Calu3 (cell line): Measurements from ENCODE around the gene RPIA. TPM values are rescaled to one million over a fixed set of nuclear protein-coding genes. Genes with fewer than 3 reads are reported as not detected.
"Not testable (repeated sequence)": the region's sequence is repeated elsewhere in the genome, so short reads cannot be mapped to it uniquely, and the experiment has no call there.

Experiments used
- BruUV-seq: library from RNA; stranded (reverse); fragments of 400-500 nt; replicated peaks from 2 replicates; lab custom pipeline; 2021; lab: Mats Ljungman, UMichigan
- CTCF ChIA-PET: fragments of 300-600 bp; sonication (Branson Sonifier 250); formaldehyde crosslinking; loops from one replicate; lab custom pipeline; 2022; ENCODE audit warnings: antibody characterized with exemption; lab: Charles Lee
- DNase-seq: peaks from one replicate; pipeline ENCODE4 v3.0.0; 2022
- H3K27ac Mint-ChIP-seq: one replicate; pipeline ENCODE4 v1.8.0; 2022; ENCODE audit warnings: mixed read lengths; ENCODE audit not compliant: unreplicated experiment
- H3K27me3 Mint-ChIP-seq: one replicate; pipeline ENCODE4 v1.8.0; 2022; ENCODE audit warnings: mixed read lengths; ENCODE audit not compliant: unreplicated experiment
- H3K36me3 Mint-ChIP-seq: one replicate; pipeline ENCODE4 v1.8.0; 2022; ENCODE audit warnings: mild to moderate bottlenecking, moderate library complexity, mixed read lengths; ENCODE audit not compliant: insufficient read depth, unreplicated experiment
- H3K4me1 Mint-ChIP-seq: one replicate; pipeline ENCODE4 v1.8.0; 2022; ENCODE audit warnings: mild to moderate bottlenecking, low read depth, mixed read lengths; ENCODE audit not compliant: unreplicated experiment
- H3K4me3 Mint-ChIP-seq: one replicate; pipeline ENCODE4 v1.8.0; 2022; ENCODE audit warnings: mild to moderate bottlenecking, low read depth, moderate library complexity, mixed read lengths; ENCODE audit not compliant: unreplicated experiment
- H3K9me3 Mint-ChIP-seq: one replicate; pipeline ENCODE4 v1.8.0; 2022; ENCODE audit warnings: low read depth, mixed read lengths; ENCODE audit not compliant: unreplicated experiment
- intact Hi-C: fragments of 100-400 bp; cut with micrococcal nuclease; formaldehyde crosslinking; loops from one replicate; pipeline ENCODE4 v1.10.0; 2022; ENCODE audit not compliant: unreplicated experiment
- total RNA-seq: library from RNA; stranded (reverse); gene quantifications from 2 replicates; pipeline ENCODE4 v1.2.3, GENCODE V29; 2022
- TF ChIP-seq, protein P1 (sequence below): fragments of 200-600 bp; IDR thresholded peaks from one replicate; pipeline ENCODE4 v1.8.0; 2022; ENCODE audit warnings: antibody characterized with exemption; ENCODE audit not compliant: unreplicated experiment

RPIA gene
- total RNA-seq, 1 experiment from 2014 or later, result 23.8 TPM

DNA sequence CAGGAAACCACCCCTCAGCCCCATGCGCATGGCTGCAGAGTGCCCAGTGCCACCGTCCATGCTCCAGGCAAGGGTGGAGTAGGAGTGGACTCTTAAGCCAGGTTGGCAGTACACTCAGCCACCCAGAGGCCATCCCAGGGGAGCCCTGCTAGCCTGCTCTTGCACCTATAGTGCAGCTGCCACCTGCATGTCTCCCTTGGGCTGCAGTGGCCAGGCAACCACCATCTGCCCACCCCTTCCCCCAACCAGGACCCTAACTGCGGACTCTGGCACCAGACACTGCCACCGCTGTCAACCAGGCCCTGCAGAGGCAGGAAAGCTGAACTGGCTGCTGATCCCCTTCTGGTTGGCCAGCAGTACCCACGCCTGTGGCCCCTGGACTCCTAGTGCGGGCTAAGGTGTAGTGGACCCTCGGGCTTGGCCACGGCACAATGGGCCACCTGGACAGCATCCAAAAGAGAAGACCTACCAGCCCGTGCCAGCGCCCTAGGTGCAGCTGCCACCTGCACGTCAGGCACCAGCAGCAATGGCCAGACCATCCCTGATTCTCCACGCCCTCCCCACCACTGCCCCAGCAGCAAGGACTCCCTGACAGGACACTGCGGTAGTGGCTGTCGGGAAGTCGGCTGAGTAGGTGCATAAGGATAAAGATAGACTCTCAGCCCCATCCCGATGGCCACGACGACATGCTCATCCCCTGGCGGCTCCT is 72.8 kb downstream of the RPIA start:
- DNase-seq, result no peak
- TF ChIP-seq, protein P1, sequence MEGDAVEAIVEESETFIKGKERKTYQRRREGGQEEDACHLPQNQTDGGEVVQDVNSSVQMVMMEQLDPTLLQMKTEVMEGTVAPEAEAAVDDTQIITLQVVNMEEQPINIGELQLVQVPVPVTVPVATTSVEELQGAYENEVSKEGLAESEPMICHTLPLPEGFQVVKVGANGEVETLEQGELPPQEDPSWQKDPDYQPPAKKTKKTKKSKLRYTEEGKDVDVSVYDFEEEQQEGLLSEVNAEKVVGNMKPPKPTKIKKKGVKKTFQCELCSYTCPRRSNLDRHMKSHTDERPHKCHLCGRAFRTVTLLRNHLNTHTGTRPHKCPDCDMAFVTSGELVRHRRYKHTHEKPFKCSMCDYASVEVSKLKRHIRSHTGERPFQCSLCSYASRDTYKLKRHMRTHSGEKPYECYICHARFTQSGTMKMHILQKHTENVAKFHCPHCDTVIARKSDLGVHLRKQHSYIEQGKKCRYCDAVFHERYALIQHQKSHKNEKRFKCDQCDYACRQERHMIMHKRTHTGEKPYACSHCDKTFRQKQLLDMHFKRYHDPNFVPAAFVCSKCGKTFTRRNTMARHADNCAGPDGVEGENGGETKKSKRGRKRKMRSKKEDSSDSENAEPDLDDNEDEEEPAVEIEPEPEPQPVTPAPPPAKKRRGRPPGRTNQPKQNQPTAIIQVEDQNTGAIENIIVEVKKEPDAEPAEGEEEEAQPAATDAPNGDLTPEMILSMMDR, result no peak
- intact Hi-C loops, result no loop called here
- Mint-ChIP-seq H3K27me3 (no peaks in the 10 kb centered on the region), H3K4me3 (no peak overlapping the region), H3K27ac (no peak overlapping the region), H3K9me3 (no peaks in the 10 kb centered on the region), H3K36me3 (no peaks in the 10 kb centered on the region), H3K4me1 (no peaks in the 10 kb centered on the region)
- CTCF ChIA-PET, result no interaction called here
- no TSS peak for BruUV-seq

DNA sequence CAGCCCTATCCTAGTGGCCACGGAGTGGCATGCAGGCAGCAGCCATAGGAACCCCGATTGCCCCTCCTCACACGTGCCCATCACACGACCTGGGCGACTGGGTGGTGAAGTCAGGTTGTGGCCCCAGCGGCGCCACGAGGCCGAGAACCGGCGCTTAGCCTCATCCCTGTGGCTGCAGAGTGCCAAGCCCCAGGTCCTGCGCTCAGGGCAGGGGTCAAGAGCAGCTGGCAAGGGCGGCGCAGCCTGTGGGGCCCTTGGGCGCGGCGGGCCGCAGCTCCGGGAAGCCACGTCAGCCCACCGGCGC is 73.3 kb downstream of the RPIA start:
- CTCF ChIA-PET, result no interaction called here
- H3K36me3 Mint-ChIP-seq, result no peaks in the 10 kb centered on the region
- intact Hi-C loops, result no loop called here
- no TSS peak for BruUV-seq
- no peak for DNase-seq
- TF ChIP-seq, protein P1, result no peak
- H3K27ac Mint-ChIP-seq, result no peak overlapping the region
- H3K27me3 Mint-ChIP-seq, result no peaks in the 10 kb centered on the region
- no peak overlapping the region for H3K4me3 Mint-ChIP-seq
- H3K9me3 Mint-ChIP-seq, result no peaks in the 10 kb centered on the region
- H3K4me1 Mint-ChIP-seq, result no peaks in the 10 kb centered on the region

DNA sequence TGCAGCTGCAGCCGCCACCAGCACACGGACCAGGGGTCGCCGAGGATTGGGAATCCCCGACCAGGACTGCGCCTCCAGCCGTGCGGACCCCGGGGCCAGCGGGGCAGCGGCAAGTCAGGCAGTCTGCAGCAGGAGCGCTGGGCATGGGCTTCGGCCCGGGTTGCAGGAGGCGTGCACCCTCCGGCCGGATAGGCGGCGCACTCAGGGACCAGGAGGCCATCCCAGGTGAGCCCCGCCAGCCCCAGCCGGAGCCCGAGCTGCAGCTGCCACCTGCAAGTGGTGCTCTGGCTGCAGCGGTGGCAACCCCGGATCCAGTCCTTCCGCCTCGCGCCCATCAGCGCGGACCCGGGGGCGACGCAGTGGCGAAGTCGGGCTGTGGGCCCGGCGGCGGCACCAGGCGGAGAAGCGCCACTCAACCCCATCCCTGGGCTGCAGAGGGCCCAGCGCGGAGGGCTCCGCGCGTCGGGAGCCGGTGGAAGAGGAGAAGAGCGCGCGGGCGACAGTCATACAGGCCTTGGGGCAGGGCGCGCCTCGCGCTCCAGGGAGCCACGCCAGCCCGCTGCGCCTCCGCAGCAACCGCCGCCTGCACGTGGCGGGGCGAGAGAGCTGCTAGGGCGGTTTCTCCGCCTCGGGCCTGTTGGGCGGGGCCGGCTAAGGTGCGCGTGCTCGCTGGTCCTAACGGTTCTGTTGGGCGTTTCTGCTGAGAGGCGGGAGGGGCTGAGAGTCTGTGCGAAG is 73.8 kb downstream of the RPIA start:
- H3K4me1 Mint-ChIP-seq, result no peaks in the 10 kb centered on the region
- peak overlapping the region; percentile 47 for H3K4me3 Mint-ChIP-seq
- H3K27ac Mint-ChIP-seq, result no peak overlapping the region
- no peaks in the 10 kb centered on the region for H3K9me3 Mint-ChIP-seq
- BruUV-seq, result no TSS peak
- H3K27me3 Mint-ChIP-seq, result no peaks in the 10 kb centered on the region
- CTCF ChIA-PET, result no interaction called here
- H3K36me3 Mint-ChIP-seq, result no peaks in the 10 kb centered on the region
- intact Hi-C loops, result no loop called here
- TF ChIP-seq, protein P1, result no peak
- DNase-seq, result peak; percentile 10

DNA sequence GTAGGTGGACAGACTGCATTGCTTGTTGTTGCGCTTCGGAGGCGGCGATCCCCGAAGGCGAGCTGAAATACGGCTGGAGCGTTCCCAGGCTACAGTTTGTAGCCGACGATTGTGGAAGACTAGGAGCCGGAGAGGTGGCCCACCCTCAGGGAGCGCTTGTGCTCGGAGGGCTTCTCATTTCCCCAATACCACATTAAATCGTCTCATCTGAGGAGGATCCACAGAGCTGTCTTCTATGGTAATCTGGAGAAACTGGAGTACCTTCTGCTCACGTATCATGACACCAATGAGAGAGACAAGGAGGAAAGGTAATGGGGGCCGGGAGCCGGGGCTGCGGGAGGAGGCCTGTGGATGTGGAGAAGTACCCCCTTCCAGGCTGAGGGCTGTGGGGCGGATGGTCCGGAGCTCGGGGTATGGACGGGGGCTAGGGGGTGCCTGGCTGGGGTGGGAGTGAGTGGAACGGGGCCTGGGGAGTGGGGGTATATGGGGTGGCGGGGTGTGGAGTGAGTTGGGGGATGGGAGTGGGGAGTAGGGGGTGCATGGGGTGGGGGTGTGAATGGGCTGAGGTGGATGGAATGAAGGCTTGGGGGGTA is 74.5 kb downstream of the RPIA start:
- H3K36me3 Mint-ChIP-seq, CTCF ChIA-PET, BruUV-seq, DNase-seq, H3K4me1 Mint-ChIP-seq, H3K9me3 Mint-ChIP-seq, intact Hi-C loops, H3K27ac Mint-ChIP-seq, H3K27me3 Mint-ChIP-seq: not testable (repeated sequence)
- peak overlapping the region; percentile 47 for H3K4me3 Mint-ChIP-seq

DNA sequence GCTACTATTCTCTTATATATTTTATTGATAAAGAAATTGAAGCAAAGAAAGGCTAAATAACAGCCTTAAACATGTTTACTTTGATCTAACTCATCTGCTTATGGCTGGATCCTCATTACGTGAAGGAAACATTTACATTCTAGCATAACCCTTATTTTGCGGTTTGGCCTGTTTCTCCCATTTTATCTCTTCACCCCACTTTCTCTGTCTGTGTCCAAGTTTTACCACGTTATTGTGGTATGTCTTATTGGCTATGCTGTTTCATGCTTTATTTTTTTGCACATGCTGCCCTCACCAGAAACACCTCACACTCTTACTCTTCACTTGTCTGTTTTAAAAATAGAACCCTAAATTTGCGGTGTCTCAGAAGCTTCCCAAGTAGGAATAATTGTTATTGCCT is 78.5 kb downstream of the RPIA start:
- no peak overlapping the region for H3K4me3 Mint-ChIP-seq
- H3K4me1 Mint-ChIP-seq, result no peaks in the 10 kb centered on the region
- H3K9me3 Mint-ChIP-seq, result no peaks in the 10 kb centered on the region
- H3K27ac Mint-ChIP-seq, result no peak overlapping the region
- H3K27me3 Mint-ChIP-seq, result no peaks in the 10 kb centered on the region
- no peak for DNase-seq
- H3K36me3 Mint-ChIP-seq, result no peaks in the 10 kb centered on the region
- TF ChIP-seq, protein P1, result no peak
- intact Hi-C loops, result no loop called here
- BruUV-seq, result no TSS peak
- CTCF ChIA-PET, result no interaction called here

DNA sequence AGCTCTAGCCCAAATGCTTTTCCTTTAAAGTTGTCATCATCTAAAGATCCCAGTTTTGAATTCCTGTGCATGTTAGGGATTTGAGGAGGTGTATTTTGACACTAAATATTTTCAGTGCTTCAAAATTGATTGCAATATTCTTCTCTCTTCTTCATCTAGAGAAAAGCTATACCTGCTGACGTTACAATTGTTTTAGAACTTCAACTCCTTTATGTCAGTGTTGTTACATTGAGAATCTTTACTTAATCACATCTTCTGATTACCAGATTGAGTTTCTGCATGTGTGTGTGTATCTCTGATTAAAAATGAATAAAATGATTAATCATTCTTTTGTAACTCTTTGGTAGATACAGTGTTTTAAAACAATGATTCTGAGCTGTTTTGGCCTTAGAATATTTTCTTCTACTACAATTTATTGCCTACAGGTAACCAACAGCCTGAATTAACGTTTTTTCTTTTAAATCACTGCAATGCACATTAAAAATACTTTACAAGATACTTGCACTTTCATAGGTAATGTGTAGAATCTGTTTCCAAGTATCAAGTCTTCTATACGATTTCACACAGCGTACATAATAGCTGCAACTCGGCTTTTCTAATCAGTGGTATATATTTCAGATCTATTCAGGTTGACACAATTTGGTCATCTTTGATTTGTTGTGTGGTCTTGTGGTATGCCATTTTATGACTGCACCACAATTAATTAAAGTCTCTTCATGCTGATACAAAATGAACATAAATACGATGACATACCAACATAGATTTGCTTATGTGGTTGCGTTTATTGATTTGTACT is 82.0 kb downstream of the RPIA start:
- intact Hi-C loops, H3K9me3 Mint-ChIP-seq, DNase-seq, H3K27ac Mint-ChIP-seq, H3K4me3 Mint-ChIP-seq, BruUV-seq, H3K36me3 Mint-ChIP-seq, H3K4me1 Mint-ChIP-seq, H3K27me3 Mint-ChIP-seq, CTCF ChIA-PET: not testable (repeated sequence)
